K562 (cell line): Measurements from ENCODE around the gene SAMD10. TPM values are rescaled to one million over a fixed set of nuclear protein-coding genes. Genes with fewer than 3 reads are reported as not detected.

Experiments used
- ARNT ChIP-seq, 2 experiments: fragments of 450-650 bp; IDR thresholded peaks; 2 replicates each; pipeline ENCODE4 v1.6.1; 2016; ENCODE audit warnings: mild to moderate bottlenecking in 1 of 2
- FOXJ3 ChIP-seq: sonication (generic); formaldehyde crosslinking; IDR thresholded peaks from 2 replicates; pipeline ENCODE4 v1.4.0; 2020; ENCODE audit warnings: mild to moderate bottlenecking, missing genetic modification reagents
- GABPB2 ChIP-seq: fragments of 250-450 bp; sonication (Bioruptor Pico); conservative IDR thresholded peaks from 2 replicates; pipeline ENCODE4 v1.5.1; 2021; ENCODE audit warnings: mild to moderate bottlenecking
- MAX ChIP-seq: sonication (generic); formaldehyde crosslinking; IDR thresholded peaks from 2 replicates; pipeline ENCODE4 v1.9.0; 2022; ENCODE audit warnings: mild to moderate bottlenecking, missing genetic modification reagents
- NCOA6 ChIP-seq: fragments of 450-650 bp; IDR thresholded peaks from 2 replicates; pipeline ENCODE4 v1.6.1; 2017; ENCODE audit warnings: mild to moderate bottlenecking
- NEUROD1 ChIP-seq: fragments of 150-350 bp; IDR thresholded peaks from 2 replicates; pipeline ENCODE4 v1.6.1; 2014; ENCODE audit warnings: borderline replicate concordance, low read length, low read depth; ENCODE audit not compliant: partially characterized antibody
- PRMT5 ChIP-seq: sonication (generic); formaldehyde crosslinking; IDR thresholded peaks from 2 replicates; pipeline ENCODE4 v1.5.0; 2020; ENCODE audit warnings: missing genetic modification reagents
- SIN3A ChIP-seq, 2 experiments: fragments of 150-350 bp in 1 of 2; IDR thresholded peaks; 2 replicates each; pipeline ENCODE4 v1.6.1; 2011 to 2016; ENCODE audit warnings: borderline replicate concordance in 2 of 2, low read depth in 2 of 2, low read length in 2 of 2, mild to moderate bottlenecking in 2 of 2, moderate library complexity in 2 of 2; ENCODE audit not compliant: control insufficient read depth in 1 of 2
- SIRT6 ChIP-seq: IDR thresholded peaks from one replicate; pipeline ENCODE4 v1.6.1; 2012; ENCODE audit warnings: low read depth, mild to moderate bottlenecking, control low read depth, inconsistent platforms, low read length, moderate library complexity
- TEAD2 ChIP-seq: fragments of 450-650 bp; IDR thresholded peaks from 2 replicates; pipeline ENCODE4 v1.6.1; 2016; ENCODE audit warnings: missing genetic modification characterization, control low read depth, missing compliant biosample characterization
- TFAM ChIP-seq: fragments of 250-450 bp; sonication (Bioruptor Pico); conservative IDR thresholded peaks from 2 replicates; pipeline ENCODE4 v1.5.0; 2021; ENCODE audit warnings: mild to moderate bottlenecking, moderate library complexity
- USF2 ChIP-seq: sonication (generic); formaldehyde crosslinking; IDR thresholded peaks from 2 replicates; pipeline ENCODE4 v1.5.0; 2020; ENCODE audit warnings: missing genetic modification reagents
- WHSC1 ChIP-seq: IDR thresholded peaks from one replicate; pipeline ENCODE4 v1.6.1; 2012; ENCODE audit warnings: low read length, control low read depth, inconsistent platforms
- ZEB2 ChIP-seq: fragments of 450-650 bp; IDR thresholded peaks from 2 replicates; pipeline ENCODE4 v1.6.1; 2016
- ZNF12 ChIP-seq: sonication (generic); formaldehyde crosslinking; IDR thresholded peaks from 2 replicates; pipeline ENCODE4 v1.4.0; 2020; ENCODE audit warnings: mild to moderate bottlenecking, missing genetic modification reagents
- ZNF274 ChIP-seq: IDR thresholded peaks from 2 replicates; pipeline ENCODE4 v1.6.1; 2011; ENCODE audit warnings: low read depth, mild to moderate bottlenecking, low read length, moderate library complexity, borderline replicate concordance
- ZNF431 ChIP-seq: sonication (generic); formaldehyde crosslinking; IDR thresholded peaks from 2 replicates; pipeline ENCODE4 v1.8.0; 2022; ENCODE audit warnings: mild to moderate bottlenecking, missing genetic modification reagents
- ZNF780A ChIP-seq: fragments of 250-450 bp; sonication (Bioruptor Pico); IDR thresholded peaks from 2 replicates; pipeline ENCODE4 v1.5.0; 2021; ENCODE audit warnings: mild to moderate bottlenecking
- polyA plus RNA-seq, 8 experiments: library from polyadenylated mRNA; depleted of rRNA in 4 of 8; stranded (reverse) in 5 of 8; unstranded in 3 of 8; fragments of >200 nt; fragmentation: Nextera tagmentation in 2 of 8; fragmentation: Illumina TruSeq in 1 of 8; extraction: Ambion mirVana in 2 of 8; extraction: Trizol in 1 of 8; gene quantifications; 2 replicates each; pipeline versions ENCODE4 v1.2.1 to v1.2.3, GENCODE V29; 2011 to 2014; ENCODE audit warnings: inconsistent platforms in 1 of 8, missing spikeins in 1 of 8
- total RNA-seq, 7 experiments: library from RNA; depleted of rRNA in 6 of 7; stranded (reverse); fragments of >200 nt in 6 of 7; fragmentation: Illumina TruSeq in 2 of 7; extraction: Trizol in 2 of 7; gene quantifications; 2 replicates each; pipeline versions ENCODE4 v1.2.1 to v1.2.3, GENCODE V29; 2011 to 2021; ENCODE audit warnings: low replicate concordance in 1 of 7
- TF ChIP-seq, protein P1 (sequence below): fragments of 450-650 bp; formaldehyde crosslinking; IDR thresholded peaks from 2 replicates; pipeline ENCODE4 v1.4.0; 2022; ENCODE audit warnings: missing genetic modification characterization
- TF ChIP-seq, protein P2 (sequence below): fragments of 250-450 bp; sonication (Bioruptor Pico); IDR thresholded peaks from 2 replicates; pipeline ENCODE4 v1.8.0; 2021; ENCODE audit warnings: moderate library complexity, mild to moderate bottlenecking, inconsistent platforms
- TF ChIP-seq, protein P3 (sequence below): sonication (generic); formaldehyde crosslinking; IDR thresholded peaks from 2 replicates; pipeline ENCODE4 v1.8.1; 2023; ENCODE audit warnings: mild to moderate bottlenecking, missing genetic modification reagents
- TF ChIP-seq, protein P4 (sequence below): sonication (generic); IDR thresholded peaks from 2 replicates; pipeline ENCODE4 v1.6.1; 2016

SAMD10 gene
- total and polyA plus RNA-seq, 9 of the 15 experiments (the other 6 are each of a cell fraction or from before 2014, with no cell fraction given) = 0.37 to 15.2 (median 4.8) TPM

- TF ChIP-seq, protein P1, sequence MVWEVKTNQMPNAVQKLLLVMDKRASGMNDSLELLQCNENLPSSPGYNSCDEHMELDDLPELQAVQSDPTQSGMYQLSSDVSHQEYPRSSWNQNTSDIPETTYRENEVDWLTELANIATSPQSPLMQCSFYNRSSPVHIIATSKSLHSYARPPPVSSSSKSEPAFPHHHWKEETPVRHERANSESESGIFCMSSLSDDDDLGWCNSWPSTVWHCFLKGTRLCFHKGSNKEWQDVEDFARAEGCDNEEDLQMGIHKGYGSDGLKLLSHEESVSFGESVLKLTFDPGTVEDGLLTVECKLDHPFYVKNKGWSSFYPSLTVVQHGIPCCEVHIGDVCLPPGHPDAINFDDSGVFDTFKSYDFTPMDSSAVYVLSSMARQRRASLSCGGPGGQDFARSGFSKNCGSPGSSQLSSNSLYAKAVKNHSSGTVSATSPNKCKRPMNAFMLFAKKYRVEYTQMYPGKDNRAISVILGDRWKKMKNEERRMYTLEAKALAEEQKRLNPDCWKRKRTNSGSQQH (CRISPR knock-in tag) = no peak
- no peak for TF ChIP-seq ZNF780A (CRISPR knock-in tag)
- peak; percentile 98 for TF ChIP-seq MAX (CRISPR knock-in tag)
- no peak for TF ChIP-seq ZNF274
- no peak for TF ChIP-seq SIRT6
- no peak for TF ChIP-seq GABPB2 (CRISPR knock-in tag)
- no peak for TF ChIP-seq WHSC1
- peak in 1 of 2 experiments; percentile 93; a peak in 2 of 4 replicates for TF ChIP-seq SIN3A (IDR thresholded peaks at IDR 0.05; ENCODE audit: borderline replicate concordance in 2 of 2, control insufficient read depth in 1 of 2, low read depth in 2 of 2, low read length in 2 of 2)
- no peak for TF ChIP-seq PRMT5 (CRISPR knock-in tag)
- TF ChIP-seq TFAM (CRISPR knock-in tag) = no peak
- TF ChIP-seq NEUROD1 = peak; percentile 78
- 0 out of 4 replicates have a peak, but pooled peaks of 1 of the 2 experiments have one; percentile 31 for TF ChIP-seq ARNT (IDR thresholded peaks at IDR 0.05)
- no peak for TF ChIP-seq NCOA6
- TF ChIP-seq TEAD2 (tag) = no peak
- TF ChIP-seq, protein P2, sequence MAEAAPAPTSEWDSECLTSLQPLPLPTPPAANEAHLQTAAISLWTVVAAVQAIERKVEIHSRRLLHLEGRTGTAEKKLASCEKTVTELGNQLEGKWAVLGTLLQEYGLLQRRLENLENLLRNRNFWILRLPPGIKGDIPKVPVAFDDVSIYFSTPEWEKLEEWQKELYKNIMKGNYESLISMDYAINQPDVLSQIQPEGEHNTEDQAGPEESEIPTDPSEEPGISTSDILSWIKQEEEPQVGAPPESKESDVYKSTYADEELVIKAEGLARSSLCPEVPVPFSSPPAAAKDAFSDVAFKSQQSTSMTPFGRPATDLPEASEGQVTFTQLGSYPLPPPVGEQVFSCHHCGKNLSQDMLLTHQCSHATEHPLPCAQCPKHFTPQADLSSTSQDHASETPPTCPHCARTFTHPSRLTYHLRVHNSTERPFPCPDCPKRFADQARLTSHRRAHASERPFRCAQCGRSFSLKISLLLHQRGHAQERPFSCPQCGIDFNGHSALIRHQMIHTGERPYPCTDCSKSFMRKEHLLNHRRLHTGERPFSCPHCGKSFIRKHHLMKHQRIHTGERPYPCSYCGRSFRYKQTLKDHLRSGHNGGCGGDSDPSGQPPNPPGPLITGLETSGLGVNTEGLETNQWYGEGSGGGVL (CRISPR knock-in tag) = no peak
- no peak for TF ChIP-seq ZEB2
- TF ChIP-seq, protein P3, sequence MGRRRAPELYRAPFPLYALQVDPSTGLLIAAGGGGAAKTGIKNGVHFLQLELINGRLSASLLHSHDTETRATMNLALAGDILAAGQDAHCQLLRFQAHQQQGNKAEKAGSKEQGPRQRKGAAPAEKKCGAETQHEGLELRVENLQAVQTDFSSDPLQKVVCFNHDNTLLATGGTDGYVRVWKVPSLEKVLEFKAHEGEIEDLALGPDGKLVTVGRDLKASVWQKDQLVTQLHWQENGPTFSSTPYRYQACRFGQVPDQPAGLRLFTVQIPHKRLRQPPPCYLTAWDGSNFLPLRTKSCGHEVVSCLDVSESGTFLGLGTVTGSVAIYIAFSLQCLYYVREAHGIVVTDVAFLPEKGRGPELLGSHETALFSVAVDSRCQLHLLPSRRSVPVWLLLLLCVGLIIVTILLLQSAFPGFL (CRISPR knock-in tag) = no peak
- TF ChIP-seq, protein P4, sequence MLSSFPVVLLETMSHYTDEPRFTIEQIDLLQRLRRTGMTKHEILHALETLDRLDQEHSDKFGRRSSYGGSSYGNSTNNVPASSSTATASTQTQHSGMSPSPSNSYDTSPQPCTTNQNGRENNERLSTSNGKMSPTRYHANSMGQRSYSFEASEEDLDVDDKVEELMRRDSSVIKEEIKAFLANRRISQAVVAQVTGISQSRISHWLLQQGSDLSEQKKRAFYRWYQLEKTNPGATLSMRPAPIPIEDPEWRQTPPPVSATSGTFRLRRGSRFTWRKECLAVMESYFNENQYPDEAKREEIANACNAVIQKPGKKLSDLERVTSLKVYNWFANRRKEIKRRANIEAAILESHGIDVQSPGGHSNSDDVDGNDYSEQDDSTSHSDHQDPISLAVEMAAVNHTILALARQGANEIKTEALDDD = no peak
- no peak for TF ChIP-seq ZNF12 (CRISPR knock-in tag)
- no peak for TF ChIP-seq USF2
- no peak for TF ChIP-seq FOXJ3 (CRISPR knock-in tag)
- no peak for TF ChIP-seq ZNF431 (CRISPR knock-in tag)
Measured at GRCh38 chr20:63980806-63981728, 1.6 kb upstream of the SAMD10 start, which contains the start of gene PRPF6 (continued).
